Midbrain (tissue), 1 donor: ENCODE measurements around the gene PPWD1.

ENCODE experiments used
- DNase-seq: peaks from one replicate; lab custom pipeline; 2025; lab: John Stamatoyannopoulos, UW

Gene PPWD1

GRCh38 chr5:65624025-65624570 lies 61.0 kb downstream of the PPWD1 start, which contains the start of gene TRIM23:
TSS of gene TRIM23 (minus strand) at chr5:65624333. CDS start at chr5:65624274, 59 bp downstream.
- peak; percentile 97 for DNase-seq

DNA sequence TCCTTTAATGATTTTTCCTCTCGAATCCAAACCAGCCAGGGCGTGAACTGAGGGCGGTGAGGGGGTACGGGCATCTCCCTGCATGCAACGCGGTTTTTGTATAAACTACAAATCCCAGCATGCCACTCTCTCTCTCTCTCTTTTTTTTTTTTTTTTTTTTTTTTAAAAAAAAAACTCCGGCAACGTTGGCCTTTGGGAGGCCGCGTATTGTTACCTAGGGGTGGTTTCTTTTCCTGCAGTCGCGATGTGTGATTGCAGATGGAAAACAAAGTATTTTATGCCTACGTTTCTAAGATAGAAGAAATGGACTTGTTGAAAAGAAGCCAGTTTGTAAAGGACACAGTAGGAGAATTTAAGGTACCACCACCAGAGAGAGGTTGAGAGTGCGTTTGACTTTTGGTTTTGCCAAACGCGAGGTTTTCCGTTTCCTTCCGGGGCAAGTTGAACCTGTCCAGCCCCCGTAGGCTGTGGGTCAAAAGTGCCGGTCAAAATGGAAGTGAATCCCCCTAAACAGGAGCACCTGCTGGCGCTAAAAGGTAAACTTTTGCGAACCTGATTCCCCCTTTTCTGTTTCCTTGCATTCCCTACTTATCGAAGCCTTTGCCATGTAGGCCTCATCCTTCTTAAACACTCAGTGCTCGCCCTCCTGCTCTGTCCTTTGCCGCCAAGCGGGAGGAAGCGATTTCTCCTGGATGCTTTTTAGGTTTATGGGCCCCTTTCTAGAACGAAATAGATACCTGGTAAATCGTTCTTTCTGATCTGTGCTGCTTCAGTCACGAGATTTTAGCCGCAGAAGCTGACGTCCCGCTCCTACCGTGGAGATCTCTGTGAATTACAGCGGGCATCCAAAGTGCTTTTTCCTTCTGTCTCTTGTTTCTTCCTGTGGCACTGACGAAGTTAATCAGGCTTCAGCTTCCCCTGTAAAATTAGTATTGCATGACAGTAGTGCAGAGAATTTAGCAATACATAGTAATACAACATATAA lies 61.8 kb downstream of the PPWD1 start, which contains the start of the genes SHLD3 and TRAPPC13:
Gene SHLD3 (plus strand): TSS at position 457 of the 985 bp plus-strand sequence. CDS start 4,561 bp downstream, outside the sequence.
Gene TRAPPC13 (plus strand): TSS at position 457 of the 985 bp plus-strand sequence. CDS start 34 bp downstream, at position 491.
- peak; percentile 97 for DNase-seq

GRCh38 chr5:65625743-65626142 lies 62.6 kb downstream of the PPWD1 start:
- DNase-seq, result no peak

- no peak for DNase-seq
Observed at GRCh38 chr5:65630981-65631380, 67.9 kb downstream of the PPWD1 start.
